ENCODE results near the gene NKTR. TPM values are rescaled to one million over a fixed set of nuclear protein-coding genes. Genes with fewer than 3 reads are reported as not detected.
"Not testable (repeated sequence)": the region's sequence is repeated elsewhere in the genome, so short reads cannot be mapped to it uniquely, and the experiment has no call there.

NKTR gene
- total and polyA plus RNA-seq, 2 experiments from 2014 or later: 81.3 to 117 TPM

DNA sequence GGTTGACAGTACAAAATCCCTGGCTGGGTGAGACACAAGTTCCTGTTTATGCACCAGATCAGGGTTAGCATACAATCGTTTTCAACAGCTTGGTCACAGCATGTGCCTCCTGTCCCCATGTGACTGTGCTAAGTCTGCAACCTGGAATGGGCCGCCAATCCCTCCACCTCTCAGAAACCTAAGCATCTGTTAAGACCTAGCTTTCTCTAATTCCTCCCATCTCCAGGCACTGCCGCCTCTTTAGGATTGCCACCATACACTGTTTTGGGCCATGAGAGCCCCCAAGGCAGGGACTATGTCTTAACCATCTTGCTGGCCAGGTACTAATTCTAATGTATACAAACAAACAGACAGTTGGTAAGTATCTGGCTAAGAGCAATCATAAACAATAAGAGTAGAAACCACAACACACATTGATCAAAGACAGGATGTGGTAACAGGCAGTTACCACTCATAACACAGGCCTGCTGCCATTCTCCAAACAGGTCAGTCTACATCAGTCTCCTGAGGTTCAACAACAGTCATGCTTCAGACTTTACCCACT, 44.3 kb upstream of the NKTR start:
- H3K79me2 ChIP-seq (replicated peaks; ENCODE audit: insufficient read depth): no peaks in the 10 kb centered on the region
- peaks cover 63% of the 10 kb centered on the region for H3K36me3 Mint-ChIP-seq (ENCODE audit: low read depth)
- no peaks in the 10 kb centered on the region for H3K27me3 Mint-ChIP-seq (ENCODE audit: insufficient read depth, low read depth, poor library complexity)
- no peaks in the 10 kb centered on the region for H3K9me2 ChIP-seq (ENCODE audit: insufficient read depth)
- TF ChIP-seq POLR2AphosphoS5 (IDR thresholded peaks at IDR 0.05; ENCODE audit: low read depth): no peak
- no peak for TF ChIP-seq ZNF331 (CRISPR knock-in tag; IDR thresholded peaks at IDR 0.05; ENCODE audit: low read depth)
- TF ChIP-seq ZNF114 (CRISPR knock-in tag; IDR thresholded peaks at IDR 0.05): no peak
- no peak for TF ChIP-seq JUNB (IDR thresholded peaks at IDR 0.05; ENCODE audit: unreplicated experiment)
- TF ChIP-seq STAT1 (IDR thresholded peaks at IDR 0.05; ENCODE audit: unreplicated experiment): no peak
- TF ChIP-seq NANOG (IDR thresholded peaks at IDR 0.05; ENCODE audit: borderline replicate concordance): no peak
- no peak for TF ChIP-seq EZH2 (IDR thresholded peaks at IDR 0.05; ENCODE audit: low read depth, unreplicated experiment)
- TF ChIP-seq, protein P1, sequence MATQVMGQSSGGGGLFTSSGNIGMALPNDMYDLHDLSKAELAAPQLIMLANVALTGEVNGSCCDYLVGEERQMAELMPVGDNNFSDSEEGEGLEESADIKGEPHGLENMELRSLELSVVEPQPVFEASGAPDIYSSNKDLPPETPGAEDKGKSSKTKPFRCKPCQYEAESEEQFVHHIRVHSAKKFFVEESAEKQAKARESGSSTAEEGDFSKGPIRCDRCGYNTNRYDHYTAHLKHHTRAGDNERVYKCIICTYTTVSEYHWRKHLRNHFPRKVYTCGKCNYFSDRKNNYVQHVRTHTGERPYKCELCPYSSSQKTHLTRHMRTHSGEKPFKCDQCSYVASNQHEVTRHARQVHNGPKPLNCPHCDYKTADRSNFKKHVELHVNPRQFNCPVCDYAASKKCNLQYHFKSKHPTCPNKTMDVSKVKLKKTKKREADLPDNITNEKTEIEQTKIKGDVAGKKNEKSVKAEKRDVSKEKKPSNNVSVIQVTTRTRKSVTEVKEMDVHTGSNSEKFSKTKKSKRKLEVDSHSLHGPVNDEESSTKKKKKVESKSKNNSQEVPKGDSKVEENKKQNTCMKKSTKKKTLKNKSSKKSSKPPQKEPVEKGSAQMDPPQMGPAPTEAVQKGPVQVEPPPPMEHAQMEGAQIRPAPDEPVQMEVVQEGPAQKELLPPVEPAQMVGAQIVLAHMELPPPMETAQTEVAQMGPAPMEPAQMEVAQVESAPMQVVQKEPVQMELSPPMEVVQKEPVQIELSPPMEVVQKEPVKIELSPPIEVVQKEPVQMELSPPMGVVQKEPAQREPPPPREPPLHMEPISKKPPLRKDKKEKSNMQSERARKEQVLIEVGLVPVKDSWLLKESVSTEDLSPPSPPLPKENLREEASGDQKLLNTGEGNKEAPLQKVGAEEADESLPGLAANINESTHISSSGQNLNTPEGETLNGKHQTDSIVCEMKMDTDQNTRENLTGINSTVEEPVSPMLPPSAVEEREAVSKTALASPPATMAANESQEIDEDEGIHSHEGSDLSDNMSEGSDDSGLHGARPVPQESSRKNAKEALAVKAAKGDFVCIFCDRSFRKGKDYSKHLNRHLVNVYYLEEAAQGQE (IDR thresholded peaks at IDR 0.05; ENCODE audit: unreplicated experiment): no peak
- TF ChIP-seq, protein P2, sequence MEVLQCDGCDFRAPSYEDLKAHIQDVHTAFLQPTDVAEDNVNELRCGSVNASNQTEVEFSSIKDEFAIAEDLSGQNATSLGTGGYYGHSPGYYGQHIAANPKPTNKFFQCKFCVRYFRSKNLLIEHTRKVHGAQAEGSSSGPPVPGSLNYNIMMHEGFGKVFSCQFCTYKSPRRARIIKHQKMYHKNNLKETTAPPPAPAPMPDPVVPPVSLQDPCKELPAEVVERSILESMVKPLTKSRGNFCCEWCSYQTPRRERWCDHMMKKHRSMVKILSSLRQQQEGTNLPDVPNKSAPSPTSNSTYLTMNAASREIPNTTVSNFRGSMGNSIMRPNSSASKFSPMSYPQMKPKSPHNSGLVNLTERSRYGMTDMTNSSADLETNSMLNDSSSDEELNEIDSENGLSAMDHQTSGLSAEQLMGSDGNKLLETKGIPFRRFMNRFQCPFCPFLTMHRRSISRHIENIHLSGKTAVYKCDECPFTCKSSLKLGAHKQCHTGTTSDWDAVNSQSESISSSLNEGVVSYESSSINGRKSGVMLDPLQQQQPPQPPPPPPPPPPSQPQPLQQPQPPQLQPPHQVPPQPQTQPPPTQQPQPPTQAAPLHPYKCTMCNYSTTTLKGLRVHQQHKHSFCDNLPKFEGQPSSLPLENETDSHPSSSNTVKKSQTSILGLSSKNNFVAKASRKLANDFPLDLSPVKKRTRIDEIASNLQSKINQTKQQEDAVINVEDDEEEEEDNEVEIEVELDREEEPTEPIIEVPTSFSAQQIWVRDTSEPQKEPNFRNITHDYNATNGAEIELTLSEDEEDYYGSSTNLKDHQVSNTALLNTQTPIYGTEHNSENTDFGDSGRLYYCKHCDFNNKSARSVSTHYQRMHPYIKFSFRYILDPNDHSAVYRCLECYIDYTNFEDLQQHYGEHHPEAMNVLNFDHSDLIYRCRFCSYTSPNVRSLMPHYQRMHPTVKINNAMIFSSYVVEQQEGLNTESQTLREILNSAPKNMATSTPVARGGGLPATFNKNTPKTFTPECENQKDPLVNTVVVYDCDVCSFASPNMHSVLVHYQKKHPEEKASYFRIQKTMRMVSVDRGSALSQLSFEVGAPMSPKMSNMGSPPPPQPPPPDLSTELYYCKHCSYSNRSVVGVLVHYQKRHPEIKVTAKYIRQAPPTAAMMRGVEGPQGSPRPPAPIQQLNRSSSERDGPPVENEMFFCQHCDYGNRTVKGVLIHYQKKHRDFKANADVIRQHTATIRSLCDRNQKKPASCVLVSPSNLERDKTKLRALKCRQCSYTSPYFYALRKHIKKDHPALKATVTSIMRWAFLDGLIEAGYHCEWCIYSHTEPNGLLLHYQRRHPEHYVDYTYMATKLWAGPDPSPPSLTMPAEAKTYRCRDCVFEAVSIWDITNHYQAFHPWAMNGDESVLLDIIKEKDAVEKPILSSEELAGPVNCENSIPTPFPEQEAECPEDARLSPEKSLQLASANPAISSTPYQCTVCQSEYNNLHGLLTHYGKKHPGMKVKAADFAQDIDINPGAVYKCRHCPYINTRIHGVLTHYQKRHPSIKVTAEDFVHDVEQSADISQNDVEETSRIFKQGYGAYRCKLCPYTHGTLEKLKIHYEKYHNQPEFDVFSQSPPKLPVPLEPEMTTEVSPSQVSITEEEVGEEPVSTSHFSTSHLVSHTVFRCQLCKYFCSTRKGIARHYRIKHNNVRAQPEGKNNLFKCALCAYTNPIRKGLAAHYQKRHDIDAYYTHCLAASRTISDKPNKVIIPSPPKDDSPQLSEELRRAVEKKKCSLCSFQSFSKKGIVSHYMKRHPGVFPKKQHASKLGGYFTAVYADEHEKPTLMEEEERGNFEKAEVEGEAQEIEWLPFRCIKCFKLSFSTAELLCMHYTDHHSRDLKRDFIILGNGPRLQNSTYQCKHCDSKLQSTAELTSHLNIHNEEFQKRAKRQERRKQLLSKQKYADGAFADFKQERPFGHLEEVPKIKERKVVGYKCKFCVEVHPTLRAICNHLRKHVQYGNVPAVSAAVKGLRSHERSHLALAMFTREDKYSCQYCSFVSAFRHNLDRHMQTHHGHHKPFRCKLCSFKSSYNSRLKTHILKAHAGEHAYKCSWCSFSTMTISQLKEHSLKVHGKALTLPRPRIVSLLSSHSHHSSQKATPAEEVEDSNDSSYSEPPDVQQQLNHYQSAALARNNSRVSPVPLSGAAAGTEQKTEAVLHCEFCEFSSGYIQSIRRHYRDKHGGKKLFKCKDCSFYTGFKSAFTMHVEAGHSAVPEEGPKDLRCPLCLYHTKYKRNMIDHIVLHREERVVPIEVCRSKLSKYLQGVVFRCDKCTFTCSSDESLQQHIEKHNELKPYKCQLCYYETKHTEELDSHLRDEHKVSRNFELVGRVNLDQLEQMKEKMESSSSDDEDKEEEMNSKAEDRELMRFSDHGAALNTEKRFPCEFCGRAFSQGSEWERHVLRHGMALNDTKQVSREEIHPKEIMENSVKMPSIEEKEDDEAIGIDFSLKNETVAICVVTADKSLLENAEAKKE (CRISPR knock-in tag; IDR thresholded peaks at IDR 0.05): no peak
- TF ChIP-seq EZH2phosphoT487 (IDR thresholded peaks at IDR 0.05; ENCODE audit: unreplicated experiment): no peak
- no peak for DNase-seq (ENCODE audit: low spot score)
- no peak overlapping the region for H3K27ac Mint-ChIP-seq
- H3F3A ChIP-seq (replicated peaks; ENCODE audit: low read depth): no peaks in the 10 kb centered on the region
- H3K4me1 ChIP-seq (ENCODE audit: insufficient read depth): no peaks in the 10 kb centered on the region
- no peaks in the 10 kb centered on the region for H3K4me1 Mint-ChIP-seq
- no peak overlapping the region for H3K4me3 ChIP-seq
- no peak overlapping the region for H3K4me2 ChIP-seq
- H4K20me1 ChIP-seq (replicated peaks; ENCODE audit: insufficient read depth): no peaks in the 10 kb centered on the region; the same call in 1 of the 2 replicates
- ATAC-seq: no peak
- no peaks in the 10 kb centered on the region for H3K9me3 Mint-ChIP-seq
- no peak overlapping the region for H3K27ac ChIP-seq (ENCODE audit: low read depth)
- no peaks in the 10 kb centered on the region for H3K27me3 ChIP-seq (ENCODE audit: insufficient read depth)
- no peak overlapping the region for H2AFZ ChIP-seq
- no peak overlapping the region for H3K4me3 Mint-ChIP-seq
- H3K36me3 ChIP-seq (ENCODE audit: insufficient read depth): peaks cover 24% of the 10 kb centered on the region

DNA sequence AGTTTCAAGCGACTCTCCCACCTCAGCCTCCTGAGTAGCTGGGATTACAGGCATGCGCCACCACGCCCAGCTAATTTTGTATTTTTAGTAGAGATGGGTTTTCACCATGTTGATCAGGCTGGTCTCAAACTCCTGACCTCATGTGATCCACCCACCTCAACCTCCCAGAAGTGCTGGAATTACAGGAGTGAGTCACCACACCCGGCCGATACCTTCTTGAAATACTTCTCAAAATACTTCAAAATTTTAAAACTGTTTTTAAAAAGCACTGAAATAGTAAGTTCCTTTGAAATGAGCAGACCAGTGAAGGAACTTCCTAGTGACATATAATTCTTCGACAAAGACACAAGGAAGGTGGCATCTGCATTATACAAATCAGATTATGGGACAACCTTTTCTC, 43.7 kb upstream of the NKTR start:
- peaks cover 21% of the 10 kb centered on the region for H3K36me3 ChIP-seq (ENCODE audit: insufficient read depth)
- H3K27ac Mint-ChIP-seq: not testable (repeated sequence)

More for the DNA sequence above, 43.7 kb upstream of the NKTR start:
- not testable (repeated sequence) for H3K9me3 Mint-ChIP-seq; DNase-seq (ENCODE audit: low spot score); H3K4me3 Mint-ChIP-seq; H3F3A ChIP-seq (replicated peaks; ENCODE audit: low read depth); H3K79me2 ChIP-seq (replicated peaks; ENCODE audit: insufficient read depth); H3K9me2 ChIP-seq (ENCODE audit: insufficient read depth); ATAC-seq; H3K27ac ChIP-seq (ENCODE audit: low read depth); H3K27me3 ChIP-seq (ENCODE audit: insufficient read depth); H4K20me1 ChIP-seq (replicated peaks; ENCODE audit: insufficient read depth); H2AFZ ChIP-seq; H3K4me1 Mint-ChIP-seq; H3K27me3 Mint-ChIP-seq (ENCODE audit: insufficient read depth, low read depth, poor library complexity); H3K4me3 ChIP-seq; H3K4me2 ChIP-seq; H3K4me1 ChIP-seq (ENCODE audit: insufficient read depth)
- peaks cover 59% of the 10 kb centered on the region for H3K36me3 Mint-ChIP-seq (ENCODE audit: low read depth)

Data from GM23338 (cell line).